ENCODE results near the gene SRC.

DNA sequence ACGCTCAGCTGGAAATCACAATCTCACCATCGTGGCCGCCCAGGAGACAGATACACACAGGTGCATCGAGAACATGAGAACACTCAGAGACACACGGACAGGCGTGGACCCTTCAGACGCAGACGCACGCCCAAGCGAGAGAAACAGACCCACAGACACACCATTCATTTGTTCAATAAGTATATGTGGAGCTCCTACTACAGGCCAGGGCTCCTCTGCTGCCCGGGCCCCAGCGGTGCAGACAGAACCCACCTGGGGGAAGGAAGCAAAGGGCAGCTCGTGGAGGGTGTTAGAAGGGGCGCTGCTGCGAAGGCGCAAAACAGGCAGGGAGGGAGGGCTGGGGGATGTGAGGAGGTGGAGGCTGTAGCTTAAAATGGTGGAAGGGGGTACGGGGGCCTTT, 39.2 kb downstream of the SRC start:
- TF ChIP-seq, protein P1, sequence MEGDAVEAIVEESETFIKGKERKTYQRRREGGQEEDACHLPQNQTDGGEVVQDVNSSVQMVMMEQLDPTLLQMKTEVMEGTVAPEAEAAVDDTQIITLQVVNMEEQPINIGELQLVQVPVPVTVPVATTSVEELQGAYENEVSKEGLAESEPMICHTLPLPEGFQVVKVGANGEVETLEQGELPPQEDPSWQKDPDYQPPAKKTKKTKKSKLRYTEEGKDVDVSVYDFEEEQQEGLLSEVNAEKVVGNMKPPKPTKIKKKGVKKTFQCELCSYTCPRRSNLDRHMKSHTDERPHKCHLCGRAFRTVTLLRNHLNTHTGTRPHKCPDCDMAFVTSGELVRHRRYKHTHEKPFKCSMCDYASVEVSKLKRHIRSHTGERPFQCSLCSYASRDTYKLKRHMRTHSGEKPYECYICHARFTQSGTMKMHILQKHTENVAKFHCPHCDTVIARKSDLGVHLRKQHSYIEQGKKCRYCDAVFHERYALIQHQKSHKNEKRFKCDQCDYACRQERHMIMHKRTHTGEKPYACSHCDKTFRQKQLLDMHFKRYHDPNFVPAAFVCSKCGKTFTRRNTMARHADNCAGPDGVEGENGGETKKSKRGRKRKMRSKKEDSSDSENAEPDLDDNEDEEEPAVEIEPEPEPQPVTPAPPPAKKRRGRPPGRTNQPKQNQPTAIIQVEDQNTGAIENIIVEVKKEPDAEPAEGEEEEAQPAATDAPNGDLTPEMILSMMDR (IDR thresholded peaks at IDR 0.05), result no peak
- TF ChIP-seq POLR2A (IDR thresholded peaks at IDR 0.05), result no peak

All from thyroid gland (tissue), 4 donors.